ENCODE results near the gene RADIL. TPM values are rescaled to one million over a fixed set of nuclear protein-coding genes. Genes with fewer than 3 reads are reported as not detected.

The RADIL gene
- total and polyA plus RNA-seq, 9 of the 15 experiments (the other 6 are each of a cell fraction or from before 2014, with no cell fraction given), result 0.06 to 8.1 (median 1.9) TPM; not detected in 1

GRCh38 chr7:4929005-4929404 is 45.5 kb upstream of the RADIL start:
- Histone ChIP-seq H3K4me3 (no peak overlapping the region), H3K9ac (ENCODE audit: insufficient read depth in 1 of 2, low read depth in 2 of 2, low read length in 2 of 2) (no peak overlapping the region), H3K27ac (ENCODE audit: extremely low read depth, low read depth, low read length) (no peak overlapping the region), H3K36me3 (ENCODE audit: control insufficient read depth, insufficient read depth, low read length) (no peaks in the 10 kb centered on the region), H3K4me1 (replicated peaks in 1 of 2; ENCODE audit: control insufficient read depth in 2 of 2, insufficient read depth in 2 of 2, low read length in 2 of 2) (no peaks in the 10 kb centered on the region; a peak in 1 of 5 replicates), H2AFZ (ENCODE audit: low read depth, low read length) (no peak overlapping the region), H3K9me1 (ENCODE audit: control insufficient read depth, insufficient read depth, low read length) (no peaks in the 10 kb centered on the region), H3K4me2 (ENCODE audit: insufficient read depth, low read length) (no peak overlapping the region), H3K9me3 (replicated peaks; ENCODE audit: control insufficient read depth, insufficient read depth, low read depth, low read length) (no peaks in the 10 kb centered on the region), H3K79me2 (ENCODE audit: control insufficient read depth, insufficient read depth, low read length) (no peaks in the 10 kb centered on the region), H3K27me3 (ENCODE audit: control insufficient read depth in 2 of 2, insufficient read depth in 2 of 2, low read length in 2 of 2) (peaks cover 16 to 60% of the 10 kb centered on the region in 2 experiments), H4K20me1 (replicated peaks; ENCODE audit: control insufficient read depth, insufficient read depth, low read length) (no peaks in the 10 kb centered on the region)
- intact Hi-C loops (cut with micrococcal nuclease), result no loop called here
- 3% methylated on average over 8 of the region's 8 CpGs for WGBS (ENCODE audit: insufficient coverage, low coverage, missing lambda C conversion rate)
- no TSS peak for BruUV-seq (replicated peaks)
- no peak for FAIRE-seq
- no peak for DNase-seq (ENCODE audit: extremely low read depth in 1 of 4, low spot score in 3 of 4)
- in situ Hi-C loops (cut with MboI), result no loop called here
- ATAC-seq, result no peak
- POLR2A ChIA-PET, result interaction anchor here (0.6 kb wide), 1 partner anchor 629 kb away, joined by 4 read pairs; no protein-coding TSS in a partner anchor
- CTCF ChIA-PET (ENCODE audit: low intra/inter-chr PET ratio), result interaction anchor here (0.7 kb wide), 1 partner anchor 12 kb away, joined by 3 read pairs; no protein-coding TSS in a partner anchor
- TF ChIP-seq SMC3 (conservative IDR thresholded peaks at IDR 0.05; ENCODE audit: insufficient read depth, low read depth, low read length) (no peak), EHMT2 (IDR thresholded peaks at IDR 0.05) (no peak), CHD7 (IDR thresholded peaks at IDR 0.05; ENCODE audit: low read depth, low read length) (no peak), RBM39 (optimal IDR thresholded peaks at IDR 0.05; ENCODE audit: low read depth, low read length) (no peak), FIP1L1 (IDR thresholded peaks at IDR 0.05; ENCODE audit: low read depth, low read length, poor library complexity, severe bottlenecking) (no peak), POLR2H (tag; IDR thresholded peaks at IDR 0.05; ENCODE audit: low read depth) (no peak), TFE3 (CRISPR knock-in tag; IDR thresholded peaks at IDR 0.05) (peak; percentile 84), BMI1 (IDR thresholded peaks at IDR 0.05; ENCODE audit: low read length) (no peak), ARHGAP35 (IDR thresholded peaks at IDR 0.05; ENCODE audit: partially characterized antibody) (no peak), ZNF316 (IDR thresholded peaks at IDR 0.05) (no peak), BCL6 (CRISPR knock-in tag; IDR thresholded peaks at IDR 0.05) (no peak)
